Activated CD4-positive, alpha-beta T cell treated with anti-CD3 and anti-CD28 coated beads for 36 hours (primary cell): Measurements from ENCODE around the gene RBMS1. TPM values are rescaled to one million over a fixed set of nuclear protein-coding genes. Genes with fewer than 3 reads are reported as not detected.
A peak's percentile ranks its signal among the peaks of the same experiment; 100 is the strongest.

Experiments
- ATAC-seq: fragments of 200-7000 bp; cut with Tn5 transposase; one replicate; pipeline ENCODE4 v1.10.0; 2021; ENCODE audit warnings: mild to moderate bottlenecking, moderate library complexity
- CTCF ChIA-PET: fragments of 350-600 bp; sonication (Branson Sonifier 250); formaldehyde crosslinking; loops from one replicate; lab custom pipeline; 2021; ENCODE audit warnings: antibody characterized with exemption; lab: Charles Lee
- POLR2A ChIA-PET: fragments of 350-600 bp; sonication (Branson Sonifier 250); formaldehyde crosslinking; loops from one replicate; lab custom pipeline; 2021; ENCODE audit warnings: antibody characterized with exemption, inconsistent platforms; lab: Charles Lee
- DNase-seq: peaks from one replicate; pipeline ENCODE4 v3.0.0-alpha.2; 2020
- H3K27ac Mint-ChIP-seq: one replicate; pipeline ENCODE4 v1.8.0; 2021; ENCODE audit warnings: mixed read lengths
- H3K27me3 Mint-ChIP-seq: one replicate; pipeline ENCODE4 v1.8.0; 2021; ENCODE audit warnings: mixed read lengths
- H3K36me3 Mint-ChIP-seq: one replicate; pipeline ENCODE4 v1.8.0; 2021; ENCODE audit warnings: low read depth, mixed read lengths
- H3K4me1 Mint-ChIP-seq: one replicate; pipeline ENCODE4 v1.8.0; 2021; ENCODE audit warnings: mixed read lengths
- H3K4me3 Mint-ChIP-seq: one replicate; pipeline ENCODE4 v1.8.0; 2021; ENCODE audit warnings: mild to moderate bottlenecking, moderate library complexity, mixed read lengths
- H3K9me3 Mint-ChIP-seq: one replicate; pipeline ENCODE4 v1.8.0; 2021; ENCODE audit warnings: low read depth, mixed read lengths
- intact Hi-C, 2 experiments: fragments of 100-400 bp; cut with DNase I in 1 of 2; cut with micrococcal nuclease in 1 of 2; formaldehyde crosslinking; loops; one replicate each; pipeline versions ENCODE4 v1.14.2 to v1.15.1; 2022 to 2024; cut with DNase I, micrococcal nuclease
- total RNA-seq, 2 experiments: library from RNA; stranded (reverse); gene quantifications; one replicate each; pipeline ENCODE4 v1.2.3, GENCODE V29; 2021

The RBMS1 gene
- total RNA-seq, 2 experiments from 2014 or later, result 39.3 to 47.7 TPM

GRCh38 chr2:160281213-160281612 is 212.4 kb downstream of the RBMS1 start:
- Mint-ChIP-seq H3K27ac (no peak overlapping the region), H3K9me3 (no peaks in the 10 kb centered on the region), H3K4me1 (peaks cover 31% of the 10 kb centered on the region), H3K27me3 (no peaks in the 10 kb centered on the region), H3K4me3 (no peak overlapping the region), H3K36me3 (peaks cover 45% of the 10 kb centered on the region)
- CTCF ChIA-PET, result interaction anchor here (2.2 kb wide), 1 partner anchor 11 kb away, joined by 5 read pairs; no protein-coding TSS in a partner anchor
- ATAC-seq (no peak), DNase-seq (no peak)
- intact Hi-C loops, result no loop called here
- POLR2A ChIA-PET, result no interaction called here

GRCh38 chr2:160279813-160280465 is 213.7 kb downstream of the RBMS1 start:
- ATAC-seq (peak; percentile 75), DNase-seq (no peak)
- H3K27me3 Mint-ChIP-seq, result no peaks in the 10 kb centered on the region
- peaks cover 31% of the 10 kb centered on the region for H3K4me1 Mint-ChIP-seq
- H3K36me3 Mint-ChIP-seq, result peaks cover 50% of the 10 kb centered on the region
- ChIA-PET POLR2A (interaction anchor here (0.6 to 0.7 kb wide), 2 partner anchors 14 to 15 kb away, joined by 3 read pairs; no protein-coding TSS in a partner anchor), CTCF (interaction anchor here (0.7 to 1.8 kb wide), 2 partner anchors 10 to 1142 kb away, joined by 3 to 6 read pairs; no protein-coding TSS in a partner anchor)
- no peak overlapping the region for H3K4me3 Mint-ChIP-seq
- no peaks in the 10 kb centered on the region for H3K9me3 Mint-ChIP-seq
- intact Hi-C loops, result loop anchor here in 1 of 2 experiments (1.0 kb wide), 1 partner anchor 14 kb away; no protein-coding TSS in a partner anchor
- peak overlapping the region; percentile 53 for H3K27ac Mint-ChIP-seq

- H3K27me3 Mint-ChIP-seq, result no peaks in the 10 kb centered on the region
- ATAC-seq, result no peak
- POLR2A ChIA-PET, result no interaction called here
- H3K9me3 Mint-ChIP-seq, result no peaks in the 10 kb centered on the region
- no peak for DNase-seq
- intact Hi-C loops, result loop anchor here in 1 of 2 experiments (1.0 kb wide), 1 partner anchor 15 kb away; no protein-coding TSS in a partner anchor
- no peak overlapping the region for H3K4me3 Mint-ChIP-seq
- CTCF ChIA-PET, result interaction anchor here (1.1 to 1.8 kb wide), 2 partner anchors 9 to 14 kb away, joined by 3 to 6 read pairs; no protein-coding TSS in a partner anchor
- H3K27ac Mint-ChIP-seq, result no peak overlapping the region
- H3K36me3 Mint-ChIP-seq, result peaks cover 45% of the 10 kb centered on the region
- H3K4me1 Mint-ChIP-seq, result peaks cover 31% of the 10 kb centered on the region
These were observed 214.8 kb downstream of the RBMS1 start for GRCh38 chr2:160278879-160279177.

GRCh38 chr2:160278101-160278878 is 215.3 kb downstream of the RBMS1 start:
- ATAC-seq (peak; percentile 73), DNase-seq (no peak)
- intact Hi-C loops, result no loop called here
- Mint-ChIP-seq H3K36me3 (peaks cover 47% of the 10 kb centered on the region), H3K27me3 (no peaks in the 10 kb centered on the region), H3K4me3 (no peak overlapping the region), H3K4me1 (peaks cover 30% of the 10 kb centered on the region), H3K27ac (peak overlapping the region; percentile 51), H3K9me3 (no peaks in the 10 kb centered on the region)
- CTCF ChIA-PET, result interaction anchor here (0.8 to 1.8 kb wide), 3 partner anchors 8 to 98 kb away, joined by 3 to 6 read pairs (median 3); no protein-coding TSS in a partner anchor
- POLR2A ChIA-PET, result no interaction called here

GRCh38 chr2:160277151-160277550 is 216.5 kb downstream of the RBMS1 start:
- intact Hi-C loops, result no loop called here
- CTCF ChIA-PET, result interaction anchor here (0.6 to 0.8 kb wide), 4 partner anchors 97 to 789 kb away, joined by 3 read pairs; no protein-coding TSS in a partner anchor
- POLR2A ChIA-PET, result no interaction called here
- H3K27ac Mint-ChIP-seq, result no peak overlapping the region
- H3K4me3 Mint-ChIP-seq, result no peak overlapping the region
- peaks cover 48% of the 10 kb centered on the region for H3K36me3 Mint-ChIP-seq
- H3K4me1 Mint-ChIP-seq, result peaks cover 35% of the 10 kb centered on the region
- H3K27me3 Mint-ChIP-seq, result no peaks in the 10 kb centered on the region
- ATAC-seq (no peak), DNase-seq (no peak)
- no peaks in the 10 kb centered on the region for H3K9me3 Mint-ChIP-seq

GRCh38 chr2:160275656-160276055 is 218.0 kb downstream of the RBMS1 start:
- ChIA-PET POLR2A (no interaction called here), CTCF (no interaction called here)
- no peaks in the 10 kb centered on the region for H3K9me3 Mint-ChIP-seq
- intact Hi-C loops, result no loop called here
- DNase-seq, result no peak
- no peak overlapping the region for H3K27ac Mint-ChIP-seq
- peaks cover 31% of the 10 kb centered on the region for H3K4me1 Mint-ChIP-seq
- H3K36me3 Mint-ChIP-seq, result peaks cover 51% of the 10 kb centered on the region
- no peaks in the 10 kb centered on the region for H3K27me3 Mint-ChIP-seq
- ATAC-seq, result no peak
- no peak overlapping the region for H3K4me3 Mint-ChIP-seq

- ChIA-PET CTCF (interaction anchor here (0.9 to 2.2 kb wide), 7 partner anchors 11 to 723 kb away, joined by 3 to 7 read pairs (median 3); no protein-coding TSS in a partner anchor), POLR2A (no interaction called here)
- peaks cover 32% of the 10 kb centered on the region for H3K4me1 Mint-ChIP-seq
- DNase-seq, result no peak
- no peak for ATAC-seq
- H3K27me3 Mint-ChIP-seq, result no peaks in the 10 kb centered on the region
- intact Hi-C loops, result no loop called here
- H3K36me3 Mint-ChIP-seq, result peaks cover 29% of the 10 kb centered on the region
- H3K27ac Mint-ChIP-seq, result no peak overlapping the region
- H3K4me3 Mint-ChIP-seq, result no peak overlapping the region
- no peaks in the 10 kb centered on the region for H3K9me3 Mint-ChIP-seq
These were observed 222.2 kb downstream of the RBMS1 start for GRCh38 chr2:160271171-160272086.

GRCh38 chr2:160270571-160271113 is 223.0 kb downstream of the RBMS1 start:
- ChIA-PET POLR2A (interaction anchor here (0.9 kb wide), 1 partner anchor 24 kb away, joined by 3 read pairs; no protein-coding TSS in a partner anchor), CTCF (interaction anchor here (0.6 to 2.2 kb wide), 21 partner anchors 9 to 793 kb away, joined by 3 to 13 read pairs (median 3); no protein-coding TSS in a partner anchor)
- no peaks in the 10 kb centered on the region for H3K9me3 Mint-ChIP-seq
- peak overlapping the region; percentile 29 for H3K4me3 Mint-ChIP-seq
- H3K27ac Mint-ChIP-seq, result no peak overlapping the region
- ATAC-seq (no peak), DNase-seq (no peak)
- peaks cover 24% of the 10 kb centered on the region for H3K36me3 Mint-ChIP-seq
- intact Hi-C loops, result loop anchor here in 1 of 2 experiments (1.0 kb wide), 1 partner anchor 46 kb away; no protein-coding TSS in a partner anchor
- no peaks in the 10 kb centered on the region for H3K27me3 Mint-ChIP-seq
- H3K4me1 Mint-ChIP-seq, result peaks cover 40% of the 10 kb centered on the region

- peaks cover 21% of the 10 kb centered on the region for H3K36me3 Mint-ChIP-seq
- H3K27ac Mint-ChIP-seq, result peak overlapping the region; percentile 52
- H3K4me1 Mint-ChIP-seq, result peaks cover 46% of the 10 kb centered on the region
- peak overlapping the region; percentile 57 for H3K4me3 Mint-ChIP-seq
- H3K27me3 Mint-ChIP-seq, result no peaks in the 10 kb centered on the region
- H3K9me3 Mint-ChIP-seq, result no peaks in the 10 kb centered on the region
- intact Hi-C loops, result loop anchor here in 1 of 2 experiments (1.0 kb wide), 1 partner anchor 46 kb away; no protein-coding TSS in a partner anchor
- POLR2A ChIA-PET, result interaction anchor here (0.6 to 0.9 kb wide), 2 partner anchors 25 to 153 kb away, joined by 3 read pairs; no protein-coding TSS in a partner anchor
- DNase-seq (peak; percentile 80), ATAC-seq (peak; percentile 59)
- CTCF ChIA-PET, result interaction anchor here (0.6 to 2.2 kb wide), 22 partner anchors 9 to 793 kb away, joined by 3 to 13 read pairs (median 3); no protein-coding TSS in a partner anchor
These were observed 223.6 kb downstream of the RBMS1 start for GRCh38 chr2:160269803-160270570.
